ENCODE data around the gene MPP3.

MPP3 gene

GRCh38 chr17:43767053-43767712, 65.8 kb downstream of the MPP3 start:
- H3K4me3 ChIP-seq (ENCODE audit: insufficient read depth, low read length, poor library complexity, severe bottlenecking), result no peak overlapping the region
- no peak overlapping the region for H3K9ac ChIP-seq (ENCODE audit: low read length)
- no peaks in the 10 kb centered on the region for H3K27me3 ChIP-seq (ENCODE audit: low read length)

DNA sequence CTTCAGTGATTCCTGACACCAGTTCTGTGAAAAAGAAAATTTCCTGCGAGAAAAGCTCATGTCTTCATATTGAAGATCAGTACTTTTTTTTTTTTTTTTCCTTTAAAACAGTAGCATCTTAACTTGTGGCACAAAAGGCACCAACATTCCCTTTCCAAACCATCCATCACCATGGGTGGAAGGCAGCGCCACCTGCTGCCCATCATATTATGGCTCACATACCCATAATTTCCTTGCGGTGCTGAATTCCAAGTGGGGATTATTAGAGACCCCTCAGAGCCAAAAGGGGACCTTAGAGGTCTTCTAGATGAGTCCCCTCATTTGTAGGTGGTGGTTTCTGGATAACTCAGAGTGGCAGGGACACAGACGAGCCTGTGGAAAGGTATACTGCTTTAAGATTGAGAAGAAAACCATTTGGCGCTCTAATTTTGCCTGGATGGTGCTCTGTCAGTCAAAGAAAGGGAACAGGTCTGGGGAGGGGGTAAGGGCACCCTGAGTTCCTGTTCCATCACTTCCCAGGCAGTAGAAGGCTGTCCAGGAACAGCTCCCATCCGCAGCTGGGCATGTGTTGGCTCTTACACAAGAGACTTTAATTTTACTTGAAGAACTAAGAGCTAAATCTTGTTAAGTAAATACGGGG, 66.4 kb downstream of the MPP3 start:
- Histone ChIP-seq H3K9ac (ENCODE audit: low read length) (no peak overlapping the region), H3K9me2 (replicated peaks; ENCODE audit: insufficient read depth, low read length) (no peaks in the 10 kb centered on the region), H4K20me1 (ENCODE audit: low read depth, low read length) (no peaks in the 10 kb centered on the region), H3K4me3 (ENCODE audit: insufficient read depth, low read length, poor library complexity, severe bottlenecking) (no peak overlapping the region), H3F3A (ENCODE audit: insufficient read depth) (no peaks in the 10 kb centered on the region), H3K79me2 (ENCODE audit: insufficient read depth, low read length) (no peaks in the 10 kb centered on the region), H3K9me3 (ENCODE audit: insufficient read depth, low read length) (no peaks in the 10 kb centered on the region), H2AFZ (ENCODE audit: low read depth, low read length, severe bottlenecking) (no peak overlapping the region), H3K4me2 (ENCODE audit: low read depth, low read length, poor library complexity, severe bottlenecking) (no peak overlapping the region), H3K27ac (ENCODE audit: low read depth, low read length) (no peak overlapping the region), H3K36me3 (ENCODE audit: low read length) (no peaks in the 10 kb centered on the region), H3K27me3 (ENCODE audit: low read length) (no peaks in the 10 kb centered on the region)
- TF ChIP-seq EZH2phosphoT487 (conservative IDR thresholded peaks at IDR 0.05; ENCODE audit: low read length), result no peak
- TF ChIP-seq, protein P1, sequence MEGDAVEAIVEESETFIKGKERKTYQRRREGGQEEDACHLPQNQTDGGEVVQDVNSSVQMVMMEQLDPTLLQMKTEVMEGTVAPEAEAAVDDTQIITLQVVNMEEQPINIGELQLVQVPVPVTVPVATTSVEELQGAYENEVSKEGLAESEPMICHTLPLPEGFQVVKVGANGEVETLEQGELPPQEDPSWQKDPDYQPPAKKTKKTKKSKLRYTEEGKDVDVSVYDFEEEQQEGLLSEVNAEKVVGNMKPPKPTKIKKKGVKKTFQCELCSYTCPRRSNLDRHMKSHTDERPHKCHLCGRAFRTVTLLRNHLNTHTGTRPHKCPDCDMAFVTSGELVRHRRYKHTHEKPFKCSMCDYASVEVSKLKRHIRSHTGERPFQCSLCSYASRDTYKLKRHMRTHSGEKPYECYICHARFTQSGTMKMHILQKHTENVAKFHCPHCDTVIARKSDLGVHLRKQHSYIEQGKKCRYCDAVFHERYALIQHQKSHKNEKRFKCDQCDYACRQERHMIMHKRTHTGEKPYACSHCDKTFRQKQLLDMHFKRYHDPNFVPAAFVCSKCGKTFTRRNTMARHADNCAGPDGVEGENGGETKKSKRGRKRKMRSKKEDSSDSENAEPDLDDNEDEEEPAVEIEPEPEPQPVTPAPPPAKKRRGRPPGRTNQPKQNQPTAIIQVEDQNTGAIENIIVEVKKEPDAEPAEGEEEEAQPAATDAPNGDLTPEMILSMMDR (IDR thresholded peaks at IDR 0.05; ENCODE audit: insufficient read depth, low read length, poor library complexity, severe bottlenecking), result peak; percentile 94

More at GRCh38 chr17:43767053-43767712, 65.8 kb downstream of the MPP3 start:
- no peaks in the 10 kb centered on the region for H3K79me2 ChIP-seq (ENCODE audit: insufficient read depth, low read length)
- no peaks in the 10 kb centered on the region for H4K20me1 ChIP-seq (ENCODE audit: low read depth, low read length)
- no peaks in the 10 kb centered on the region for H3K9me3 ChIP-seq (ENCODE audit: insufficient read depth, low read length)
- H2AFZ ChIP-seq (ENCODE audit: low read depth, low read length, severe bottlenecking), result no peak overlapping the region
- no peaks in the 10 kb centered on the region for H3F3A ChIP-seq (ENCODE audit: insufficient read depth)
- no peaks in the 10 kb centered on the region for H3K36me3 ChIP-seq (ENCODE audit: low read length)
- no peak overlapping the region for H3K27ac ChIP-seq (ENCODE audit: low read depth, low read length)
- H3K4me2 ChIP-seq (ENCODE audit: low read depth, low read length, poor library complexity, severe bottlenecking), result no peak overlapping the region
- TF ChIP-seq, protein P1 (IDR thresholded peaks at IDR 0.05; ENCODE audit: insufficient read depth, low read length, poor library complexity, severe bottlenecking), result no peak
- TF ChIP-seq EZH2phosphoT487 (conservative IDR thresholded peaks at IDR 0.05; ENCODE audit: low read length), result no peak
- no peaks in the 10 kb centered on the region for H3K9me2 ChIP-seq (replicated peaks; ENCODE audit: insufficient read depth, low read length)

DNA sequence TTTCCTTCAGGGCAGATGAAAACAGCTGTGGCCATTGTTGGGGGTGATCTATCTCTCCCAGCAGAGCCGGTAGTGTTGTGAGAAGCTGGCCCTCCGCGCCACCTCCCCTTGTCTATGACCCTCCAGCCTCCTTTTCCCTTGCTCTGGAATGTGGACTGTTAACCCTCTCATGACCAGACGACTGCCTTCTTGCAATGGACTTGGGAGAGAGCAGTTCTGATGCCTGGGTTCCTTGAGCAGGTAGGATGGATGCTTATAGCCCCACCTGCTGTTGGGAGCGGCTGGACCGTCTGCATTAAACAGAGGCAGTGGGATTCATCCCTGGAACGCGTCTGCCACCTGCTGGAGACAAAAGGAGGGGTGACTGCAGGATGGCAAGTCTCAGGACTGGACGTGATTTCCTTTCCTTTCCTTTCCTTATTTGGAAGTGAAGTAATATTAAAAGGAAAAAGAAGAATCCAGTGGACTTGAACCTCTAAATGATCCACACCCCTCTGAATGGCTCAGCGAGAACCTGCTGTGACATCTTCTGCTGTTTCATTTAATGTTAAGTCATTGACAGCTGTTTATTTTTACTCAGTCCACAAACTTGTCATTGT, 72.6 kb downstream of the MPP3 start:
- Histone ChIP-seq H4K20me1 (ENCODE audit: low read depth, low read length) (no peaks in the 10 kb centered on the region), H3F3A (ENCODE audit: insufficient read depth) (no peaks in the 10 kb centered on the region), H3K9me3 (ENCODE audit: insufficient read depth, low read length) (no peaks in the 10 kb centered on the region), H3K9me2 (replicated peaks; ENCODE audit: insufficient read depth, low read length) (no peaks in the 10 kb centered on the region), H3K9ac (ENCODE audit: low read length) (no peak overlapping the region), H2AFZ (ENCODE audit: low read depth, low read length, severe bottlenecking) (no peak overlapping the region), H3K4me2 (ENCODE audit: low read depth, low read length, poor library complexity, severe bottlenecking) (no peak overlapping the region), H3K4me3 (ENCODE audit: insufficient read depth, low read length, poor library complexity, severe bottlenecking) (no peak overlapping the region), H3K27me3 (ENCODE audit: low read length) (no peaks in the 10 kb centered on the region), H3K36me3 (ENCODE audit: low read length) (no peaks in the 10 kb centered on the region), H3K79me2 (ENCODE audit: insufficient read depth, low read length) (no peaks in the 10 kb centered on the region), H3K27ac (ENCODE audit: low read depth, low read length) (no peak overlapping the region)
- TF ChIP-seq, protein P1 (IDR thresholded peaks at IDR 0.05; ENCODE audit: insufficient read depth, low read length, poor library complexity, severe bottlenecking), result peak; percentile 97
- TF ChIP-seq EZH2phosphoT487 (conservative IDR thresholded peaks at IDR 0.05; ENCODE audit: low read length), result no peak

Data from SU-DHL-6 (cell line).